ENCODE measurements around the gene ASH1L.
"Not testable (repeated sequence)": the region's sequence is repeated elsewhere in the genome, so short reads cannot be mapped to it uniquely, and the experiment has no call there.

ASH1L gene

GRCh38 chr1:155339515-155340097 lies 223.0 kb downstream of the ASH1L start:
- no peak for DNase-seq (ENCODE audit: extremely low read depth in 1 of 2, low read depth in 1 of 2)

- no peak for DNase-seq (ENCODE audit: extremely low read depth in 1 of 2, low read depth in 1 of 2)
Measured at GRCh38 chr1:155334962-155335361, 227.6 kb downstream of the ASH1L start.

- no peak for DNase-seq (ENCODE audit: extremely low read depth in 1 of 2, low read depth in 1 of 2)
Measured at GRCh38 chr1:155329980-155330598, 232.5 kb downstream of the ASH1L start.

DNA sequence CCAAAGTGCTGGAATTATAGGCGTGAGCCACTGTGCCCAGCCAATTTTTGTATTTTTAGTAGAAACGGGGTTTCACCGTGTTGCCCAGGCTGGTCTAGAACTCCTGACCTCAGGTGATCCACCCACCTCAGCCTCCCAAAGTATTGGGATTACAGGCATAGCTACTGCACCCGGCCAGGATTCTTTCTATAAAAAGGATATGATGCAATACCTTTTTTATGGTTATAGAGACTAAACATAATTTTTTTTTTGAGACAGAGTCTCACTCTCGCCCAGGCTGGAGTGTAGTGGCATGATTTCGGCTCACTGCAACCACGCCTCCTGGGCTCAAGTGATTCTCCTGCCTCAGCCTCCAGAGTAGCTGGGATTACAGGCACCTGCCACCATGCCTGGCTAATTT lies 233.7 kb downstream of the ASH1L start:
- DNase-seq (ENCODE audit: extremely low read depth in 1 of 2, low read depth in 1 of 2), result not testable (repeated sequence)

DNA sequence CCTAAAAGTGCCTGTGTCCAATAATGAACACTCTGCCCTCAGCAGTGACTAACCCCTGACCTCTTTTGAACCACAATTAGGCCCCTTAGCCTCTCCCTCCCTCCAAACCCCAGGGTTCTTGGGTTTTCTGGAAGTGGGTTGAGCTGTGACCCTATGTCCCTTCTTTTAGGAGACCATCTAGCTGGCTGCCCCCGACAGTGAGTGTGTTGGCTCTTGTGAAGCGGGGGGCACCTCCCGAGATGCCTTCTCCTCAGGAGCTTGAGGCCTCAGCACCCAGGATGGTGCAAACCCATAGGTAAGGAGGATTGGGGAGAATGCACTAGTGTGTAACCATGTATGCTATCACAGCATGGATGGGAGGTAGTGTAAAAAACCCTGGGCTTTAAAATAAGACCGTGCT lies 234.6 kb downstream of the ASH1L start:
- no peak for DNase-seq (ENCODE audit: extremely low read depth in 1 of 2, low read depth in 1 of 2)

DNA sequence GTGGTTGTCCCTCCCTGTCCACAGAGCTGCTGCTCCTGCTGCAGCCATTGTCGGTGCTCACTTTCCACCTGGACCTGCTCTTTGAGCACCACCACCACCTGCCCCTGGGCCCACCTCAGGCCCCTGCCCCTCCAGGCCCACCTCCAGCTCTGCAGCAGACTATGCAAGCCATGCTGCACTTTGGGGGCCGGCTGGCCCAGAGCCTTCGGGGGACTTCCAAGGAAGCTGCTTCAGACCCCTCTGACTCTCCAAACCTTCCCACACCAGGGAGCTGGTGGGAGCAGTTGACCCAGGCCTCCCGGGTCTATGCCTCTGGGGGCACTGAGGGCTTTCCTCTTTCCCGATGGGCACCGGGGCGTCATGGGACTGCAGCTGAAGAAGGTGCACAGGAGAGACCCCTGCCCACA lies 236.0 kb downstream of the ASH1L start:
- no peak for DNase-seq (ENCODE audit: extremely low read depth in 1 of 2, low read depth in 1 of 2)

DNA sequence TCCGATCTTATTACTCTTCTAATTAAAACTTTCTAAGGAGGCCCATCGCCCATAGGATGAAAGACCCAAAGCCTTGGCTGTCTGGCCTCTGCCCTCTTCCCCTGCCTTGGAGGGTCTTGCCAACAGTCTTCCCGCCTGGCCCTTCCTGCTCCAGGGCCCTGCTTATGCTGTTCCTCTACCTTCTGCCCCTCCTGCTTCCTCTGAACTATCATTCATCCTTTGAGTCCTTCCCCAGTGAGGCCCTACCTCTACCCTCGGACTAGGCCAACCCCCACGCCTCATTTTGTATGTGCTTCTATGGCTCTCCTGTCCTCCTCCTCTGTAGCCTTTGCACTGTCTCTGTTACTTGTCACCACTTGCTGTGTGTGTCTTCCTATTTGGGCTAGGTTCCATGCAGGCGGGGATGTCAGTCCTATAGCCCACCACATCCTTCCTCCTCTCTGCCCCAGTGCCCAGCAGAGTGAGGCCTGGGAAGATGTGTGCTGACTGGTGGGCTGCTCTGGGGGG lies 236.5 kb downstream of the ASH1L start:
- no peak for DNase-seq (ENCODE audit: extremely low read depth in 1 of 2, low read depth in 1 of 2)

- DNase-seq (ENCODE audit: extremely low read depth in 1 of 2, low read depth in 1 of 2), result no peak
Measured at GRCh38 chr1:155325603-155325893, 237.1 kb downstream of the ASH1L start.

- DNase-seq (ENCODE audit: extremely low read depth in 1 of 2, low read depth in 1 of 2), result no peak
Measured at GRCh38 chr1:155324717-155325602, 237.6 kb downstream of the ASH1L start.

DNA sequence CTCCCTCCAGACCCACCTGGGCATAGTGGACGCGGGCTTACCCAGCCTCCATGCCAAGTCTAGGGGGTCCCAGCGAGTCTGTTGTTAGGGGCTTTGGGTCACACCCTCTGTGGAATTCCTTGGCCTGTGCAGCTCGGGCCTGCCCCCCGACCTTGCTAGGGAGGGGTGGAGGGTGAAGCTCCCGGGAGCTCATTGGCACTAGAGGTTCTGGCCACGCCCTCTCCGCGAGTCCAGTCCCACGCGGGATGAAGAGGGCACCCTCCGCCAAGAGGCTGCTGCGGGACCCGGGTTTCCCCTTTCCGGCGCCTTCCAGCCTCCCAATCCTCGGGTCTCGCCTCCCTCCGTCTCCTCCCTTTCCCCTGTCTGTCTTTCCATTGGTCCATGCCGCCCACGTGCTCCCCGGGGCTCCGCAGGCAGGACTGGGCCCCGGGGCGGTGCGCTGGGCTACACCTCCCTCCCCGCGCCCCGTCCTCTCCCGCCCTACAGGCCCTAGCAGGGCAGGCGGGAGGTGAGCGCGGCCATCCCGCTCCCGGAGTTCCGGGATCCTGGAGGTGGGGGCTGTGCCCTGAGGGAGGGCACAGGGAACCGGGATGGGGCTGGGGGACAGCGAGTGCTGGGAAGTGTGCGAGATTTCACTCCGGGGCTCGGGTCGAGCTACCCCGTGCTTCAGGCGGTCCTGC lies 238.4 kb downstream of the ASH1L start:
- DNase-seq (ENCODE audit: extremely low read depth in 1 of 2, low read depth in 1 of 2), result peak; percentile 68 to 77

DNA sequence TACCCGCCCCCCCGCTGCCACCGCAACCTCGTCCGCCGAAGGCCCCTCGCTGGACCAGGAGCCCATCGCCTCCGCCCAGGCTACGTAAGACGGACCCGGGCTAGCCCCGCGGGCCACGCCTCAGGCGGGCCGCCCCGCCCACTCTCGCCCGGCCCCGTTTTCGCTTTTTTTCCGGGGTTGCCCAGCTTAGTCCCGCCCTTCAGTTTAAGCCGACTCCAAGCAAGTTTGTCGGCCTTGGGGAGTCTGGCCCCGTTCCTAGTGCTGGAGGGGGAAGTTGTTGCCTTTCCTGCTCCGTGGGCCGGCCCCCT lies 238.9 kb downstream of the ASH1L start:
- peak; percentile 37 to 70 for DNase-seq (ENCODE audit: extremely low read depth in 1 of 2, low read depth in 1 of 2)

- DNase-seq (ENCODE audit: extremely low read depth in 1 of 2, low read depth in 1 of 2), result peak; percentile 63 to 83
Measured at GRCh38 chr1:155322953-155323728, 239.5 kb downstream of the ASH1L start.

DNA sequence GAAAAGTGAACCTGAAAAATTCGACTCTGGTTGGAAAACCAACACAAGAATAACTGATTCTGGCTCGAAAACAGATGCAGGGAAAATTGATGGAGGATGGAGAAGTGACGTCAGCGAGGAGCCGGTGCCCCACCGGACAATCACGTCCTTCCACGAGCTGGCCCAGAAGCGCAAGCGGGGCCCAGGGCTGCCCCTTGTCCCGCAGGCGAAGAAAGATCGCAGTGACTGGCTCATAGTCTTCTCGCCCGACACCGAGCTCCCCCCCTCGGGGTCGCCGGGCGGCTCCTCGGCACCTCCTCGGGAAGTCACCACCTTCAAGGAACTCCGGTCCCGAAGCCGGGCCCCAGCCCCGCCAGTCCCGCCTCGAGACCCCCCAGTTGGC lies 240.0 kb downstream of the ASH1L start:
- DNase-seq (ENCODE audit: extremely low read depth in 1 of 2, low read depth in 1 of 2), result no peak

DNA sequence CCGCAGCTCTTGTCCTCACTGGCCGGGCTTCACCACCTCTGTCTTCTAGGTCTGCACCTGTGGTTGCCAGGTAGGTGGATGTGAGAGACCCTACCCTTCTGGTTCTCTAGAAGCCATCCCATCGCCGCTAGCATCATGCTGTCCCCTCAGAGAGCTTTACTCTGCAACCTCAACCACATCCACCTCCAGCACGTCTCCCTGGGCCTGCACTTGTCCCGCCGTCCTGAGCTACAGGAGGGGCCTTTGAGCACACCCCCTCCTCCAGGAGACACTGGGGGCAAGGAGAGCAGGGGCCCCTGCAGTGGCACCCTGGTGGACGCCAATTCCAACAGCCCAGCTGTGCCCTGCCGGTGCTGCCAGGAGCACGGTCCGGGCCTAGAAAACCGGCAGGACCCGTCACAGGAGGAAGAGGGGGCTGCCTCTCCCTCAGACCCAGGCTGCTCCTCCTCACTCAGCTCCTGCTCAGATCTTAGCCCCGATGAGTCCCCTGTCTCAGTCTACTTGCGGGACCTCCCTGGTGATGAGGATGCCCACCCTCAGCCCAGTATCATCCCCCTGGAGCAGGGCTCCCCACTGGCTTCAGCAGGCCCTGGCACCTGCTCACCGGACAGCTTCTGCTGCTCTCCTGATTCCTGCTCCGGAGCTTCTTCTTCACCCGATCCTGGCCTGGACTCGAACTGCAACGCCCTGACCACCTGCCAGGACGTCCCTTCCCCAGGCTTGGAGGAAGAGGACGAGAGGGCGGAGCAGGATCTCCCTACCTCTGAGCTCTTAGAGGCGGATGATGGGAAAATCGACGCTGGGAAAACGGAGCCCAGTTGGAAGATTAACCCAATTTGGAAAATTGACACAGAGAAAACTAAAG lies 240.7 kb downstream of the ASH1L start:
- DNase-seq (ENCODE audit: extremely low read depth in 1 of 2, low read depth in 1 of 2), result no peak

- peak; percentile 27 to 48 for DNase-seq (ENCODE audit: extremely low read depth in 1 of 2, low read depth in 1 of 2)
Measured at GRCh38 chr1:155320661-155321617, 241.7 kb downstream of the ASH1L start, which contains the start of gene RUSC1. Gene RUSC1, plus strand, starts transcription at chr1:155320894. Its CDS starts 880 bp downstream, at chr1:155321774.

- DNase-seq (ENCODE audit: extremely low read depth in 1 of 2, low read depth in 1 of 2), result no peak
Measured at GRCh38 chr1:155320252-155320651, 242.4 kb downstream of the ASH1L start.

GRCh38 chr1:155319536-155319935 lies 243.1 kb downstream of the ASH1L start:
- DNase-seq (ENCODE audit: extremely low read depth in 1 of 2, low read depth in 1 of 2), result no peak

GRCh38 chr1:155318082-155318481 lies 244.5 kb downstream of the ASH1L start:
- no peak for DNase-seq (ENCODE audit: extremely low read depth in 1 of 2, low read depth in 1 of 2)

DNA sequence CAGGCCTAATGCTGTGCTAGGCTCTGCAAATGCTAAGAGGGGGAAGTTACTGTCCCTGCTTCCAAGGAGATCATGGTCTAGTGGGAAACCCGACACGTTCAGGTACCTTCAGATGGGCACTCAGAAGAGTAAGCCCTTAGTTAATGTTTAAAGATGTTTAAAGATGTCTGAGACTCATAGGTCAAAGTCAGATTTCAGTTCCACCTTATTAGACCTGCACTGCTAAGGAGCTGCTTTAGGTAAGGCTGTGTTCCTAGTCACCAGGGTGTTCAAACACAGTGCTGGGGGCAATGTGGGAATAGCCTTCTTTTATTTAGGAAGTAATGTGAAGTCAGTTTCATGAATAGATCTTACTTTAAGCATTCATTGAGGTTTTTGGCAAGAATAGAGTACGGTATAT lies 245.7 kb downstream of the ASH1L start:
- DNase-seq (ENCODE audit: extremely low read depth in 1 of 2, low read depth in 1 of 2), result no peak

Data from activated CD8-positive, alpha-beta memory T cell treated with anti-CD3 and anti-CD28 coated beads for 1 hour (primary cell).